Measurements from ENCODE around the gene EXO1. TPM values are rescaled to one million over a fixed set of nuclear protein-coding genes. Genes with fewer than 3 reads are reported as not detected.
A peak's percentile ranks its signal among the peaks of the same experiment; 100 is the strongest.

Gene EXO1
- total RNA-seq, 4 donors from 2014 or later = 0.94 to 8.2 (median 0.98) TPM; not detected in 1

DNA sequence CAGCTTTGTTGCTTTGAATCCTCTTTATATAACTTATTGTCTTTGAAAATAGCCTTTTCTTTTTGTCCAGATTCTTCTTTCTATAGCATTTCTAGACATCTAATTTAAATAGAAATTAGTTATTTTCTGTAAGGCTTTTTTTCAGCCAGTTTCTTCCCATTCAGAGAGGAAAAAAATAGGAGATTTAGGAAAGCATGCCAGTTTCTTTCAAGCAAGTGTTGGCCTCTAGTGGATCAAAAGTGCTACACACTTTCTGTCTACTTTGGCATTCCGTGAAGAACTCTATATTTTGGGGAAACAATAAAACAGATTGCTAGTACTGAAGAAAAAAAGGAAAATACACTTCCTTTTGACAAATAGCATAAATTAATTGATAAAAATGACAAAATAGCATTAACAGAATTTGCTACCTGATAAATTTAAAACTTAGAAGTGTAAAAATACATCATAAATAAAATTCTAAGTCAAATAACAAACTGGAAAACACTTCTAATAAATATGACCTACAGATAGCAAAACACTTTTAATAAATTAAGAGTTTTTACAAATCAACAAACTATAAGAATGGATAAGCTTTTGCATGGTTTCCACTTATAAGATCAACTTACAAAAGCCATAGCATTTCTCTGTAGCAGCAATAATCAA lies 13.1 kb upstream of the EXO1 start:
- TF ChIP-seq, protein P1, sequence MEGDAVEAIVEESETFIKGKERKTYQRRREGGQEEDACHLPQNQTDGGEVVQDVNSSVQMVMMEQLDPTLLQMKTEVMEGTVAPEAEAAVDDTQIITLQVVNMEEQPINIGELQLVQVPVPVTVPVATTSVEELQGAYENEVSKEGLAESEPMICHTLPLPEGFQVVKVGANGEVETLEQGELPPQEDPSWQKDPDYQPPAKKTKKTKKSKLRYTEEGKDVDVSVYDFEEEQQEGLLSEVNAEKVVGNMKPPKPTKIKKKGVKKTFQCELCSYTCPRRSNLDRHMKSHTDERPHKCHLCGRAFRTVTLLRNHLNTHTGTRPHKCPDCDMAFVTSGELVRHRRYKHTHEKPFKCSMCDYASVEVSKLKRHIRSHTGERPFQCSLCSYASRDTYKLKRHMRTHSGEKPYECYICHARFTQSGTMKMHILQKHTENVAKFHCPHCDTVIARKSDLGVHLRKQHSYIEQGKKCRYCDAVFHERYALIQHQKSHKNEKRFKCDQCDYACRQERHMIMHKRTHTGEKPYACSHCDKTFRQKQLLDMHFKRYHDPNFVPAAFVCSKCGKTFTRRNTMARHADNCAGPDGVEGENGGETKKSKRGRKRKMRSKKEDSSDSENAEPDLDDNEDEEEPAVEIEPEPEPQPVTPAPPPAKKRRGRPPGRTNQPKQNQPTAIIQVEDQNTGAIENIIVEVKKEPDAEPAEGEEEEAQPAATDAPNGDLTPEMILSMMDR (IDR thresholded peaks at IDR 0.05) = peak in 4 of 6 experiments; percentile 19 to 58 (median 49)
- TF ChIP-seq POLR2A (IDR thresholded peaks at IDR 0.05) = no peak
- Histone ChIP-seq H3K27me3 (no peaks in the 10 kb centered on the region), H3K4me3 (replicated peaks in 1 of 3) (no peak overlapping the region), H3K9me3 (no peaks in the 10 kb centered on the region), H3K27ac (no peak overlapping the region), H3K4me1 (no peaks in the 10 kb centered on the region), H3K36me3 (no peaks in the 10 kb centered on the region)
- WGBS, 2 donors = 2% methylated on average over 1 of the region's 1 CpG
- no peak for DNase-seq
- intact Hi-C loops (cut with DNase I) = loop anchor here (10.0 kb wide), 1 partner anchor 220 kb away; no protein-coding TSS in a partner anchor

DNA sequence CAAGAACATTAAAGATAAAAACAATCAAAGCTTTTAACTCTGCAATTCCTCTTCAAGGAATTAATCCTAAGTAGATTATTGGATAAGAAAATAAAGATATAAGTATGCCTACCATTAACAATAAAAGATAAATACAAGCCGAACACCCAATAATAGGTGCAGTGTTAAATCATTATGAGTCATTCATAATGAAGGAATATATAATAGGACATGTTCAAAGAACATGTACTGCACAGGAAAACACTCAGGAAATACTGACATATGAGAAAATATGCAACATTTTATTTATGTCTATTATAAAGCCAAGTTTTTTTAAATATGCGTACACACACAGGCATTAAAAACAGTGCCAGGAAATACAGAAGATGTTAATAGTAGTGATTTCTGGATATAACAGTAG lies 11.1 kb upstream of the EXO1 start:
- H3K27ac ChIP-seq = no peak overlapping the region
- no peaks in the 10 kb centered on the region for H3K4me1 ChIP-seq
- no peak overlapping the region for H3K4me3 ChIP-seq (replicated peaks in 1 of 3)
- 92 to 95% methylated on average over 2 of the region's 2 CpGs for WGBS, 2 donors
- no peak for TF ChIP-seq POLR2A (IDR thresholded peaks at IDR 0.05)
- H3K36me3 ChIP-seq = no peaks in the 10 kb centered on the region
- no peaks in the 10 kb centered on the region for H3K9me3 ChIP-seq
- no peaks in the 10 kb centered on the region for H3K27me3 ChIP-seq
- intact Hi-C loops (cut with DNase I) = loop anchor here (10.0 kb wide), 1 partner anchor 222 kb away; no protein-coding TSS in a partner anchor
- no peak for DNase-seq

DNA sequence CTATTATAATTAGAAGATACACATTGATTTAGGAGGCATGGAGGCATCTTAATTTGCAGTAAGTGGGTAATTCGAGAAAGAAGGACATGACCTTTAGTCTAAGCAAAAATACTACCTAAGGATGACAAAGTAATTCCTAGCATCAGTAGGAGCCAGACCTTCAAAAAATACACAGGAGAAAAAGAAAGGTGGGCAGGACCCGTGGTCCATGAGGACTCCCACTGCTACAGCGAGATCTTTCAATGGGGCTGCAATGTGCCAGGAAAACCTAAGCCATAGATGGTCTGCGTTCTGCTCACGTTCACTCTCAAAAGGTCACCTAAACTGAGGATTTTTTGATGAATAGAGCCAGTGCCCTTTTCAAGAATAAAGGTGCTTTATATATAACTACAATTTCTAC lies 10.6 kb upstream of the EXO1 start:
- H3K4me3 ChIP-seq (replicated peaks in 1 of 3) = no peak overlapping the region
- H3K9me3 ChIP-seq = no peaks in the 10 kb centered on the region
- no peak for TF ChIP-seq POLR2A (IDR thresholded peaks at IDR 0.05)
- no peak overlapping the region for H3K27ac ChIP-seq
- intact Hi-C loops (cut with DNase I) = loop anchor here (10.0 kb wide), 1 partner anchor 223 kb away; no protein-coding TSS in a partner anchor
- no peaks in the 10 kb centered on the region for H3K36me3 ChIP-seq
- no peaks in the 10 kb centered on the region for H3K27me3 ChIP-seq
- no peaks in the 10 kb centered on the region for H3K4me1 ChIP-seq
- no peak for DNase-seq
- 78 to 79% methylated on average over 5 of the region's 5 CpGs for WGBS, 2 donors

DNA sequence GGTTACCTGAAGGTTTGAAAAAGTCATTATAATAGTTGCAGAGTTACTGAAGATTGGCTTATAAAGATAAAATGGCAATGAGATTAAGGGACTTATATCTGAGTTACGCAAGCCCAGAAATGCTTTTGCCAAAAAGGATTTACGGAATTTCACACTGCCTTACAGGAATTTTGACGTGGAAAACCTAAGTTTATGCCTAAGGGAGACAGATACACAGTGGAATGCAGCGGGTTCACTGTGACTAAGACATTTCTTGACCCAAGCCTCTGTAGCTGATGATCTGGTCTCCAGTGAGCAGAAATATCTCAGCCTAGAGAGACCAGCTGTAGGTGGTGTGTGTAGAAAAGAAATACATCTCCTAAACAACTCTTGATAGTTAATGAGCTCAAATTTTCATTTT lies 10.1 kb upstream of the EXO1 start:
- Histone ChIP-seq H3K27me3 (no peaks in the 10 kb centered on the region), H3K36me3 (no peaks in the 10 kb centered on the region), H3K4me1 (no peaks in the 10 kb centered on the region), H3K27ac (no peak overlapping the region), H3K9me3 (no peaks in the 10 kb centered on the region), H3K4me3 (replicated peaks in 1 of 3) (no peak overlapping the region)
- 85 to 90% methylated on average over 4 of the region's 4 CpGs for WGBS, 2 donors
- intact Hi-C loops (cut with DNase I) = loop anchor here (10.0 kb wide), 1 partner anchor 223 kb away; no protein-coding TSS in a partner anchor
- no peak for DNase-seq
- TF ChIP-seq, protein P1 (IDR thresholded peaks at IDR 0.05) = no peak
- TF ChIP-seq POLR2A (IDR thresholded peaks at IDR 0.05) = no peak

DNA sequence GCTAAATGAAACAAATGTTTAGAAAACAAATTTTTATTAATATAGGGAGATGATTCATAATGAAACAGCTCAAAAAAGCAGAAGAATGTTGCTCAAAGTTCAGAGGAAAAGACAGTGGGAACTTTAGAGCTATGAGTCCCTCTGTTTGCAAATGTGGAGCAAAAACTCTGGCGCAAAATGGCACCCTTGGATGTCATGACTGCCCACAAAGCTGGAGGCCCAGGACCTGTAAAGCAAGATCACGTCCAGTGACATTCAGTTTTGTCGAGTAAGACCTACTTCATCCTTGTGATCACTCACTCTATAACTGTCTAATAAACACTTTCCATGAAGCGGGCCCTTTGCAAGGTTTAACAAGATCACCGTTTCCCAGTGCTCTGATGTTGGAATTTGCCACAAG lies 9.1 kb upstream of the EXO1 start:
- H3K27me3 ChIP-seq = no peaks in the 10 kb centered on the region
- no peaks in the 10 kb centered on the region for H3K9me3 ChIP-seq
- intact Hi-C loops (cut with DNase I) = loop anchor here (10.0 kb wide), 1 partner anchor 224 kb away; no protein-coding TSS in a partner anchor
- no peak for TF ChIP-seq POLR2A (IDR thresholded peaks at IDR 0.05)
- TF ChIP-seq, protein P1 (IDR thresholded peaks at IDR 0.05) = no peak
- 93 to 94% methylated on average over 5 of the region's 5 CpGs for WGBS, 2 donors
- H3K36me3 ChIP-seq = no peaks in the 10 kb centered on the region
- H3K27ac ChIP-seq = no peak overlapping the region
- DNase-seq = no peak
- no peaks in the 10 kb centered on the region for H3K4me1 ChIP-seq
- H3K4me3 ChIP-seq (replicated peaks in 1 of 3) = no peak overlapping the region

DNA sequence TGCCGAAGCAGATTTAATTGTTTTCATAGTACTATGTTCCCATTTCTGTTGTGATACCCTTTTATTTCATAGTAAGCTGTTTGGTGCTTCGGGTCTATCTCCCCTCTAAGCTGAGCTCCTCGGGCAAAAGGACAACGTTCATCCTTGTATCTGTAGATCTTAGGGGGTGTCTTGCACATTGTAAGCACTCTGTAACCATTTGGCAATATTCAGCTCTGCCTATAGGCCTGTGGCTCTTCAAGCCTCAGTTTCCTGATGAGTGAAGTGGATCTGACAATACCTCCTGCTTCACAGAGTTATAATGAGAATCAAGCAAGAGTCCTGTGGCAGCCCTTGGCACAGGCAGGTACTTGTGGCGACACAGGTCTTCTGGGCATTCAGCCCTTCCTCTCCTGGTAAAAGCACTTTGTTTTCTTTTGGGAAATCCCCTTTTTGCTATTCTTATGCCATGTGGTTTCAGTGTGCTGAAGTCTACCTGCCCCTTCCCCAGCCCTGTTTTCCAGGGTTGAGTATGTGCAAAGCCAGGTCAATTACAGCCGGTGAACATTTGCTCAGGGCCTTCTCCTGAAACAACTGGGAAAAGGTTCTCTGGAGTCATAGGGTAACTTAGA lies 8.5 kb upstream of the EXO1 start:
- no peaks in the 10 kb centered on the region for H3K36me3 ChIP-seq
- WGBS, 2 donors = 86 to 88% methylated on average over 6 of the region's 6 CpGs
- intact Hi-C loops (cut with DNase I) = loop anchor here (10.0 kb wide), 1 partner anchor 225 kb away; no protein-coding TSS in a partner anchor
- H3K27me3 ChIP-seq = no peaks in the 10 kb centered on the region
- H3K9me3 ChIP-seq = no peaks in the 10 kb centered on the region
- no peak overlapping the region for H3K27ac ChIP-seq
- no peak overlapping the region for H3K4me3 ChIP-seq (replicated peaks in 1 of 3)
- DNase-seq = no peak
- TF ChIP-seq, protein P1 (IDR thresholded peaks at IDR 0.05) = no peak
- no peak for TF ChIP-seq POLR2A (IDR thresholded peaks at IDR 0.05)
- no peaks in the 10 kb centered on the region for H3K4me1 ChIP-seq

All from thyroid gland (tissue), 4 donors.